Mucosa of descending colon (tissue), 3 donors: ENCODE measurements around the gene PAWR. TPM values are rescaled to one million over a fixed set of nuclear protein-coding genes. Genes with fewer than 3 reads are reported as not detected.
"Not testable (repeated sequence)": the region's sequence is repeated elsewhere in the genome, so short reads cannot be mapped to it uniquely, and the experiment has no call there.

Experiments
- ATAC-seq: fragments of 200-7000 bp; cut with Tn5 transposase; one replicate; pipeline ENCODE4 v1.9.1; 2020; ENCODE audit warnings: mild to moderate bottlenecking, moderate library complexity
- DNase-seq, 3 donors: peaks; one replicate each; pipeline ENCODE4 v3.0.0-alpha.2; 2020
- H3K36me3 ChIP-seq: fragments of 200-600 bp; one replicate; pipeline ENCODE4 v1.8.0; 2021; ENCODE audit warnings: low read depth, mild to moderate bottlenecking
- H3K4me1 ChIP-seq: fragments of 200-600 bp; one replicate; pipeline ENCODE4 v1.8.0; 2021; ENCODE audit warnings: low read depth, mild to moderate bottlenecking
- H3K4me3 ChIP-seq: fragments of 200-600 bp; one replicate; pipeline ENCODE4 v1.8.0; 2021; ENCODE audit warnings: mild to moderate bottlenecking
- H3K9me3 ChIP-seq: fragments of 200-600 bp; one replicate; pipeline ENCODE4 v1.8.0; 2021; ENCODE audit warnings: mild to moderate bottlenecking
- CTCF ChIP-seq: fragments of 200-600 bp; IDR thresholded peaks from one replicate; pipeline ENCODE4 v1.8.0; 2022; ENCODE audit warnings: antibody characterized with exemption, mild to moderate bottlenecking
- intact Hi-C, 2 donors: fragments of 100-400 bp; cut with DNase I in 1 of 2; cut with micrococcal nuclease in 1 of 2; formaldehyde crosslinking; loops; one replicate each; pipeline versions ENCODE4 v1.11.0 to v1.11.1; 2022; cut with DNase I, micrococcal nuclease
- total RNA-seq, 3 donors: library from RNA; stranded (reverse); fragmentation: NEBNext Ultra II Directional in 2 of 3; extraction: Animal tissue kit (Norgen Biotek cat#: 25700) in 2 of 3; gene quantifications; one replicate each; pipeline versions ENCODE4 v1.2.1 to v1.2.4, GENCODE V29; 2021 to 2023
- donor health status: DM: no; HTN: no; CAD: no; lungs with moderate emphysema.
- donor health status: DM: no; HTN: no; CAD: no.
- donor health status: DM: no; HTN: yes; CAD: no.

PAWR gene
- total RNA-seq, 3 donors from 2014 or later, result 93.0 to 170 (median 126) TPM

- Histone ChIP-seq H3K36me3 (no peaks in the 10 kb centered on the region), H3K9me3 (no peaks in the 10 kb centered on the region), H3K4me3 (no peak overlapping the region), H3K4me1 (peaks cover 15% of the 10 kb centered on the region)
- no peak for TF ChIP-seq CTCF
- ATAC-seq, result no peak
- DNase-seq, result no peak
- intact Hi-C loops, result no loop called here
These were observed 5.7 kb downstream of the PAWR start for GRCh38 chr12:79685068-79685467.

- H3K36me3 ChIP-seq, H3K4me3 ChIP-seq, H3K9me3 ChIP-seq, DNase-seq, intact Hi-C loops, ATAC-seq: not testable (repeated sequence)
- peaks cover 20% of the 10 kb centered on the region for H3K4me1 ChIP-seq
These were observed 6.4 kb downstream of the PAWR start for GRCh38 chr12:79684338-79684737.

GRCh38 chr12:79682593-79682992 is 8.2 kb downstream of the PAWR start:
- Histone ChIP-seq H3K4me1 (peaks cover 37% of the 10 kb centered on the region), H3K36me3 (no peaks in the 10 kb centered on the region), H3K4me3 (no peak overlapping the region), H3K9me3 (no peaks in the 10 kb centered on the region)
- TF ChIP-seq CTCF, result no peak
- DNase-seq (no peak), ATAC-seq (no peak)
- intact Hi-C loops, result no loop called here

- peaks cover 43% of the 10 kb centered on the region for H3K4me1 ChIP-seq
- DNase-seq (no peak), ATAC-seq (no peak)
- intact Hi-C loops, result no loop called here
- H3K4me3 ChIP-seq, result no peak overlapping the region
- TF ChIP-seq CTCF, result no peak
- H3K9me3 ChIP-seq, result no peaks in the 10 kb centered on the region
- no peaks in the 10 kb centered on the region for H3K36me3 ChIP-seq
These were observed 9.7 kb downstream of the PAWR start for GRCh38 chr12:79681008-79681590.

GRCh38 chr12:79680051-79680450 is 10.7 kb downstream of the PAWR start:
- H3K36me3 ChIP-seq, result no peaks in the 10 kb centered on the region
- intact Hi-C loops, result no loop called here

GRCh38 chr12:79678306-79678705 is 12.5 kb downstream of the PAWR start:
- H3K4me1 ChIP-seq, result peaks cover 36% of the 10 kb centered on the region
- ATAC-seq, result peak; percentile 75
- TF ChIP-seq CTCF, result no peak

More at GRCh38 chr12:79680051-79680450, 10.7 kb downstream of the PAWR start:
- Histone ChIP-seq H3K4me3 (no peak overlapping the region), H3K4me1 (peaks cover 36% of the 10 kb centered on the region), H3K9me3 (no peaks in the 10 kb centered on the region)
- TF ChIP-seq CTCF, result no peak
- DNase-seq (peak in 1 of 3 donors; percentile 36), ATAC-seq (peak; percentile 50)

More at GRCh38 chr12:79678306-79678705, 12.5 kb downstream of the PAWR start:
- Histone ChIP-seq H3K9me3 (no peaks in the 10 kb centered on the region), H3K36me3 (no peaks in the 10 kb centered on the region), H3K4me3 (no peak overlapping the region)
- DNase-seq, result peak in 1 of 3 donors; percentile 60
- intact Hi-C loops, result no loop called here
